Activated T-helper 2 cell treated with anti-CD3 and anti-CD28 coated beads, Interferon-gamma antibody, Interleukin-2, Interleukin-4, amounts not matched to agents 10 μg/mL and 5 μg/mL and 100 μg/mL, durations not matched to agents 14 hours and 24 hours and 36 hours (primary cell): ENCODE data around the gene TMC2. TPM values are rescaled to one million over a fixed set of nuclear protein-coding genes. Genes with fewer than 3 reads are reported as not detected.

Experiments used
- DNase-seq: peaks from one replicate; pipeline ENCODE4 v3.0.0; 2021; ENCODE audit warnings: low spot score
- H3K27ac Mint-ChIP-seq: one replicate; pipeline ENCODE4 v1.8.0; 2021; ENCODE audit warnings: mixed read lengths
- H3K27me3 Mint-ChIP-seq: one replicate; pipeline ENCODE4 v1.8.0; 2021; ENCODE audit warnings: low read depth, mixed read lengths
- H3K36me3 Mint-ChIP-seq: one replicate; pipeline ENCODE4 v1.8.0; 2021; ENCODE audit warnings: low read depth, mixed read lengths
- H3K4me1 Mint-ChIP-seq: one replicate; pipeline ENCODE4 v1.8.0; 2021; ENCODE audit warnings: low read depth, mixed read lengths
- H3K4me3 Mint-ChIP-seq: one replicate; pipeline ENCODE4 v1.8.0; 2021; ENCODE audit warnings: low read depth, mild to moderate bottlenecking, moderate library complexity, mixed read lengths
- H3K9me3 Mint-ChIP-seq: one replicate; pipeline ENCODE4 v1.8.0; 2021; ENCODE audit warnings: mixed read lengths
- intact Hi-C: fragments of 100-400 bp; cut with micrococcal nuclease; formaldehyde crosslinking; loops from one replicate; pipeline ENCODE4 v1.15.1; 2023
- total RNA-seq: library from RNA; stranded (reverse); gene quantifications from 2 replicates; pipeline ENCODE4 v1.2.3, GENCODE V29; 2022

The TMC2 gene
- total RNA-seq, 1 donor from 2014 or later: not detected

GRCh38 chr20:2603816-2604505 is 67.6 kb downstream of the TMC2 start:
- DNase-seq: no peak
- intact Hi-C loops: no loop called here
- Mint-ChIP-seq H3K4me3 (no peak overlapping the region), H3K27ac (no peak overlapping the region), H3K36me3 (no peaks in the 10 kb centered on the region), H3K4me1 (no peaks in the 10 kb centered on the region), H3K9me3 (peaks cover 14% of the 10 kb centered on the region), H3K27me3 (peaks cover 7% of the 10 kb centered on the region)

GRCh38 chr20:2604506-2604835 is 68.1 kb downstream of the TMC2 start:
- Mint-ChIP-seq H3K4me3 (no peak overlapping the region), H3K27me3 (peaks cover 8% of the 10 kb centered on the region), H3K4me1 (no peaks in the 10 kb centered on the region), H3K27ac (no peak overlapping the region), H3K36me3 (no peaks in the 10 kb centered on the region), H3K9me3 (peaks cover 14% of the 10 kb centered on the region)
- intact Hi-C loops: no loop called here
- no peak for DNase-seq

- no peak overlapping the region for H3K4me3 Mint-ChIP-seq
- intact Hi-C loops: no loop called here
Observed at GRCh38 chr20:2606507-2607006, 70.2 kb downstream of the TMC2 start.

GRCh38 chr20:2610326-2610725 is 74.0 kb downstream of the TMC2 start:
- no peaks in the 10 kb centered on the region for H3K36me3 Mint-ChIP-seq
- H3K9me3 Mint-ChIP-seq: peaks cover 14% of the 10 kb centered on the region
- no peak for DNase-seq
- intact Hi-C loops: no loop called here
- H3K4me3 Mint-ChIP-seq: no peak overlapping the region
- no peak overlapping the region for H3K27ac Mint-ChIP-seq
- peaks cover 8% of the 10 kb centered on the region for H3K27me3 Mint-ChIP-seq
- H3K4me1 Mint-ChIP-seq: no peaks in the 10 kb centered on the region

More at GRCh38 chr20:2606507-2607006, 70.2 kb downstream of the TMC2 start:
- no peaks in the 10 kb centered on the region for H3K36me3 Mint-ChIP-seq
- no peaks in the 10 kb centered on the region for H3K4me1 Mint-ChIP-seq
- H3K27me3 Mint-ChIP-seq: peaks cover 5% of the 10 kb centered on the region
- H3K27ac Mint-ChIP-seq: no peak overlapping the region
- DNase-seq: no peak
- H3K9me3 Mint-ChIP-seq: peaks cover 14% of the 10 kb centered on the region

DNA sequence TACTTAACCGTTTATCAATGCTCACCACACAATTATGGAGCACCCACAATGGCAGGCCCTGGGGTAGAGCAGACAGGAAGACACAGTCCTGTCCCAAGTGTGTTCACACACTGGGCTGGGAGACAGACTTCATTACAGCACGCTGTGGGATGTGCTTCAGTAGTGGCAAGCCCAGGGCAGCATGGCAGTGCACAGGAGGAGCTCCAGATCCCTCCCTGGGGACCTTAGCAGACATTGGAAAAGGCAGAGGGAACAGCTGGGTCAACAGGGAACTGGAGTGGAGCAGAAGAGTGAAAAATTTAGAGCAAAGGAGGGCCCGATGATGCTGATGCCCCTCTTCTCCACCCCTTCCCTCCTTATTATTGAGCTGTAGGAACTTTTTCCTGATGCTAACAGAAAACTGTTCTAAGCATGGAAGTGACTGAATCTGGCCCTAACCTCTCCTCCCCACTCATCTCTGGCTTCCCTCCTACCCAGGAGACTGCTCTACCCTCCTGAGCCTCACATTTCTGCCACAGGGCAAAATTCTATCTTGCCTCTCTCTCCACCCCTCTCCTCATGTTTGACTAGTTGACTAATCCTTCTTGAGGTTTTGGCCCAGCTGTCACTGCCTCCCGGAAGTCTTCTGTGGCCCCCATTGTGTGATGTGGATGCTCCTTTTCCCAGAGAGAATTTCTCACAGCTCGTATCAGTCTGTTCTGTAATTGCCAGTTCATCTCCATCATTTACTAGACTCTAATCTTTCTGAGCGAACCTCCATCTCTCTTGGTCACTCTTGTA is 74.8 kb downstream of the TMC2 start:
- no peaks in the 10 kb centered on the region for H3K4me1 Mint-ChIP-seq
- DNase-seq: no peak
- no peak overlapping the region for H3K27ac Mint-ChIP-seq
- intact Hi-C loops: no loop called here
- peaks cover 12% of the 10 kb centered on the region for H3K27me3 Mint-ChIP-seq
- no peaks in the 10 kb centered on the region for H3K36me3 Mint-ChIP-seq
- H3K4me3 Mint-ChIP-seq: no peak overlapping the region
- peaks cover 14% of the 10 kb centered on the region for H3K9me3 Mint-ChIP-seq

GRCh38 chr20:2612073-2612472 is 75.7 kb downstream of the TMC2 start:
- Mint-ChIP-seq H3K4me3 (no peak overlapping the region), H3K4me1 (no peaks in the 10 kb centered on the region), H3K27me3 (peaks cover 14% of the 10 kb centered on the region), H3K9me3 (peaks cover 6% of the 10 kb centered on the region), H3K27ac (no peak overlapping the region), H3K36me3 (no peaks in the 10 kb centered on the region)
- no peak for DNase-seq
- intact Hi-C loops: no loop called here

DNA sequence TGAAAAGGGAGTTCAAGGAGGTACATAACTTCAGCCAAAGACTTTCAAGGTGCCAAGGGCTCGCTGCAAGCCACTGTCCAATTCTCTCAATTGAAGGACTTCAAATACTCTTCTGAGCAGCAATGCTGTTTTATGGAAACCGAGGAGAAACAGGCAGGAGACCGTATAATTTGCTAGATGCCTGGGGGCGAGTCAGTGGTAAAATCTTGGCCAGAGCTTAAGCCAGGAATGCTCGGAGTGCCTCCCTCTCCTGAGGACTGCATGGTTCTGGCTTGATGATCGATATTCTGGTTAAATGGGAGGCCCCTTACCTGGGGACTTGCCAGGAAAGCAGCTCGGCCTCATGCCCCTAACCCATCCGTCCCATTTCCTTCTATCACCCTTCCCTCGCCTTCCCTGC is 80.3 kb downstream of the TMC2 start:
- H3K27ac Mint-ChIP-seq: no peak overlapping the region
- intact Hi-C loops: no loop called here
- H3K27me3 Mint-ChIP-seq: peaks cover 18% of the 10 kb centered on the region
- no peak overlapping the region for H3K4me3 Mint-ChIP-seq
- no peak for DNase-seq
- H3K4me1 Mint-ChIP-seq: peaks cover 4% of the 10 kb centered on the region
- no peaks in the 10 kb centered on the region for H3K9me3 Mint-ChIP-seq
- H3K36me3 Mint-ChIP-seq: no peaks in the 10 kb centered on the region

DNA sequence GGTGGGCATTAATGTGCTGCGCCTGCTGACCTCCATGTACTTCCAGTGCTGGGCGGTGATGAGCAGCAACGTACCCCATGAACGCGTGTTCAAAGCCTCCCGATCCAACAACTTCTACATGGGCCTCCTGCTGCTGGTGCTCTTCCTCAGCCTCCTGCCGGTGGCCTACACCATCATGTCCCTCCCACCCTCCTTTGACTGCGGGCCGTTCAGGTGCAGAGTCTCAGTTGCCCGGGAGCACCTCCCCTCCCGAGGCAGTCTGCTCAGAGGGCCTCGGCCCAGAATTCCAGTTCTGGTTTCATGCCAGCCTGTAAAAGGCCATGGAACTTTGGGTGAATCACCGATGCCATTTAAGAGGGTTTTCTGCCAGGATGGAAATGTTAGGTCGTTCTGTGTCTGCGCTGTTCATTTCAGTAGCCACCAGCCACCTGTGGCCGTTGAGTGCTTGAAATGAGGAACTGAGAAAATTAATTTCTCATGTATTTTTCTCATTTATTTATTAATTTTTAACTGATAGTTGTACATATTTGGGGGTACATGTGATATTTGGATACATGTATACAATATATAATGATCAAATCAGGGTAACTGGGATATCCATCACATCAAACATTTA is 80.8 kb downstream of the TMC2 start:
- H3K4me1 Mint-ChIP-seq: peaks cover 4% of the 10 kb centered on the region
- no peaks in the 10 kb centered on the region for H3K9me3 Mint-ChIP-seq
- no peak overlapping the region for H3K4me3 Mint-ChIP-seq
- no peaks in the 10 kb centered on the region for H3K36me3 Mint-ChIP-seq
- peaks cover 18% of the 10 kb centered on the region for H3K27me3 Mint-ChIP-seq
- intact Hi-C loops: no loop called here
- H3K27ac Mint-ChIP-seq: no peak overlapping the region
- DNase-seq: no peak

DNA sequence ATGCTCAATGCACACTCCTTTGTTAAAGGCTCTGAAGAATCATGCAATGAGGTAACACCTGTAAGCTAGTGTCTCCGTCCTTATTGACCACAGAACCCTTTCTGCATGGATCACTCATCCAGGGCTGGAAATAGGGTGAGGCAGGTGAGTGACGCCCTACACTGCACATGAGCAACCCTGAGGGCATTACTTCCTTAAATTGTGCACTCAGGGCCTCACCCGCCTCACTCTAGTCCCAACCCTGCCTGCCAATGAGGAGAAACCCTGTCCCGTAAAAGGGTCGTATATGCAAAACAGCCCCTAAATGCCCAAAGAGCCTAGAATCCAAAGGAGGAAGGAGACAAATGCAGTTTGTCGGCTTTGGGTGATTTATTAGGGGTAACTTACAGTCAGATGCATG is 82.4 kb downstream of the TMC2 start:
- intact Hi-C loops: no loop called here
- Mint-ChIP-seq H3K27me3 (peaks cover 23% of the 10 kb centered on the region), H3K4me3 (no peak overlapping the region)

GRCh38 chr20:2619337-2619736 is 83.0 kb downstream of the TMC2 start:
- Mint-ChIP-seq H3K36me3 (no peaks in the 10 kb centered on the region), H3K4me3 (no peak overlapping the region), H3K4me1 (peaks cover 4% of the 10 kb centered on the region), H3K27ac (no peak overlapping the region), H3K9me3 (no peaks in the 10 kb centered on the region), H3K27me3 (peaks cover 23% of the 10 kb centered on the region)
- intact Hi-C loops: no loop called here
- DNase-seq: no peak

More for the DNA sequence above, 82.4 kb downstream of the TMC2 start:
- Mint-ChIP-seq H3K36me3 (no peaks in the 10 kb centered on the region), H3K9me3 (no peaks in the 10 kb centered on the region), H3K4me1 (peaks cover 4% of the 10 kb centered on the region), H3K27ac (no peak overlapping the region)
- no peak for DNase-seq

DNA sequence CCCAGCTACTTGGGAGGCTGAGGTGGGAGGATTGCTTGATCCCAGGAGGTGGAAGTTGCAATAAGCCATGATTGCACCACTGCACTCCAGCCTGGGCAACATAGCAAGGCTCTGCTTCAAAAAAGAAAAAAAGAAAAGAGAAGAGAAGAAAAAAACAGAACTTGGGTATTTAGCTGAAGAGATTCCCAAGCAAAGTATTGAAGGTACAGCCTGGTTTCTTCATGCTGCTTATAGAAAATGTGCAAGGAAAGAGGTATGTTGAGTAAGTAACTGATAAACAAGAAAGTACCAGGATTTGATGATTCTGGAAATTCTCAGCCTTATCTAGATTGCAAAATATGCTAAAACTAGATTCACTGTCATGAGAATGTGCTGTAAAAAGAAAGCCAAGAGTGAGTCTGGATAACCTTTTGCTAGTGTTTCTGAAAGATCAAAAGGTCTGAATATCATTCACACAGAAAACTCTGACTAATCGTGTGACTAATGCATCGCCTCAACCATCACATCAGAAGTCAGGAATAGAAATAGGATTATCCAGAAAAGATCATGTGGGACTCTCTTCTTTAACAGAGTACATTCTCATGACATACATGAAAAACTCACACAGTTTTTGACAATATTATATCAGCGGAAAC is 83.7 kb downstream of the TMC2 start:
- intact Hi-C loops: no loop called here
- Mint-ChIP-seq H3K36me3 (no peaks in the 10 kb centered on the region), H3K4me3 (no peak overlapping the region), H3K27me3 (peaks cover 20% of the 10 kb centered on the region), H3K9me3 (no peaks in the 10 kb centered on the region), H3K4me1 (peaks cover 4% of the 10 kb centered on the region), H3K27ac (no peak overlapping the region)
- DNase-seq: no peak

DNA sequence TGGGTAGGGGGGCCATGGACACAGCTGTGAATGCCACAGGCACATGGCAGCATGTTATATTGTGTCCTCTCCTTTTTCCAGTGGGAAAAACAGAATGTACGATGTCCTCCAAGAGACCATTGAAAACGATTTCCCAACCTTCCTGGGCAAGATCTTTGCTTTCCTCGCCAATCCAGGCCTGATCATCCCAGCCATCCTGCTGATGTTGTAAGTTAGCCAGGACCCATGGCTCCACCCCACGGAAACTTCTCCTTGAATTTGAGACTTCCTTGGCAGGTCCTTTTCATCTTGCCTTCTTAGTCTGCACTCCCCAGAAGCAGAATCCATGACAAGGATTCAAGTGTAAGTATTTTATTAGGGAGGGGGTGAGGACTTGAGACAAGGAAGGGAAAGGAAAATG is 87.8 kb downstream of the TMC2 start:
- Mint-ChIP-seq H3K4me3 (no peak overlapping the region), H3K27ac (no peak overlapping the region), H3K27me3 (peaks cover 11% of the 10 kb centered on the region), H3K36me3 (no peaks in the 10 kb centered on the region), H3K4me1 (peaks cover 4% of the 10 kb centered on the region), H3K9me3 (no peaks in the 10 kb centered on the region)
- no peak for DNase-seq
- intact Hi-C loops: no loop called here

GRCh38 chr20:2625062-2625461 is 88.7 kb downstream of the TMC2 start:
- Mint-ChIP-seq H3K27ac (no peak overlapping the region), H3K9me3 (no peaks in the 10 kb centered on the region), H3K36me3 (no peaks in the 10 kb centered on the region), H3K4me3 (no peak overlapping the region), H3K4me1 (peaks cover 4% of the 10 kb centered on the region), H3K27me3 (peaks cover 11% of the 10 kb centered on the region)
- intact Hi-C loops: no loop called here
- DNase-seq: no peak
